ENCODE measurements around the gene PPM1B. TPM values are rescaled to one million over a fixed set of nuclear protein-coding genes. Genes with fewer than 3 reads are reported as not detected.

The PPM1B gene
- total and polyA plus RNA-seq, 2 of the 13 experiments (the other 11 are each of a cell fraction or from before 2014, with no cell fraction given), result 24.4 to 25.0 TPM

DNA sequence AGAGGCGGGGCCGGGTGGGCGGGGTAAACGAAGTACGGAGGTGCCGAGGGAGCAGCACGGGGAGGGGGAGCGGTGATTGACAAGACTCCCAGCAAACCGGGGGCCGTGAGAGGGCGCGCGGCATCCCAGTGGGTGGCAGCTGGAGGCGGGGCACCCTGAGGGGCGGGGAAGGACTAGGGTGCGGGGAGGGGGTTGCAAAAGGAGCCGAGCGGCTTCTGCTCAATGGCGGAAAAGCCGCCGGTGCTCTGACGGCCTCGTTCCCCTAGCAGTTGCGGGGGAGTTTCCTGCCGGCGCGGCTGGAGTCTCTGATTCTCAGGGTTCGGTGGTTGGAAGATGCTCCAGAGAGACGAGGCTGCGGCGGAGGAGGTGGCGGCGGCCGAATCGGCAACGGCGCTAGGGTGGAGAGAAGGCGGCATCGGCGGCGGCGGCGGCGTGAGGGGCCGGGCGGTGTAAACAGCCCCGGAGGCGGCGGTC lies at the start of gene PPM1B (continued):
- TF ChIP-seq, protein P1, sequence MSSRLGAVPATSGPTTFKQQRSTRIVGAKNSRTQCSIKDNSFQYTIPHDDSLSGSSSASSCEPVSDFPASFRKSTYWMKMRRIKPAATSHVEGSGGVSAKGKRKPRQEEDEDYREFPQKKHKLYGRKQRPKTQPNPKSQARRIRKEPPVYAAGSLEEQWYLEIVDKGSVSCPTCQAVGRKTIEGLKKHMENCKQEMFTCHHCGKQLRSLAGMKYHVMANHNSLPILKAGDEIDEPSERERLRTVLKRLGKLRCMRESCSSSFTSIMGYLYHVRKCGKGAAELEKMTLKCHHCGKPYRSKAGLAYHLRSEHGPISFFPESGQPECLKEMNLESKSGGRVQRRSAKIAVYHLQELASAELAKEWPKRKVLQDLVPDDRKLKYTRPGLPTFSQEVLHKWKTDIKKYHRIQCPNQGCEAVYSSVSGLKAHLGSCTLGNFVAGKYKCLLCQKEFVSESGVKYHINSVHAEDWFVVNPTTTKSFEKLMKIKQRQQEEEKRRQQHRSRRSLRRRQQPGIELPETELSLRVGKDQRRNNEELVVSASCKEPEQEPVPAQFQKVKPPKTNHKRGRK (CRISPR knock-in tag; IDR thresholded peaks at IDR 0.05), result no peak
- TF ChIP-seq SAFB2 (CRISPR knock-in tag; IDR thresholded peaks at IDR 0.05; ENCODE audit: borderline replicate concordance, low read depth) (0 out of 2 replicates have a peak, but pooled peaks have one; percentile 33), HOXA5 (CRISPR knock-in tag; IDR thresholded peaks at IDR 0.05) (peak; percentile 22; the same call in 1 of the 2 replicates), ZFP36L1 (CRISPR knock-in tag; IDR thresholded peaks at IDR 0.05) (no peak), ZNF616 (CRISPR knock-in tag; IDR thresholded peaks at IDR 0.05; ENCODE audit: low read depth) (no peak), SP2 (CRISPR knock-in tag; IDR thresholded peaks at IDR 0.05) (peak; percentile 87), DRAP1 (CRISPR knock-in tag; IDR thresholded peaks at IDR 0.05) (peak; percentile 71), MXD1 (CRISPR knock-in tag; IDR thresholded peaks at IDR 0.05) (peak; percentile 70), IKZF4 (CRISPR knock-in tag; IDR thresholded peaks at IDR 0.05; ENCODE audit: borderline replicate concordance, low read depth, not compliant biosample characterization) (peak; percentile 77), KDM4B (CRISPR knock-in tag; IDR thresholded peaks at IDR 0.05) (no peak; the same call in 1 of the 2 replicates), CBX5 (CRISPR knock-in tag; IDR thresholded peaks at IDR 0.05; ENCODE audit: borderline replicate concordance) (0 out of 2 replicates have a peak, but pooled peaks have one; percentile 54), KAT8 (CRISPR knock-in tag; IDR thresholded peaks at IDR 0.05) (peak; percentile 53; the same call in 1 of the 2 replicates), ETV6 (CRISPR knock-in tag; conservative IDR thresholded peaks at IDR 0.05) (peak; percentile 80; the same call in 1 of the 2 replicates), ZNF225 (CRISPR knock-in tag; IDR thresholded peaks at IDR 0.05) (peak; percentile 55; the same call in 1 of the 2 replicates), SP4 (CRISPR knock-in tag; IDR thresholded peaks at IDR 0.05) (peak; percentile 93), ZBTB21 (CRISPR knock-in tag; IDR thresholded peaks at IDR 0.05) (no peak), PHF21A (CRISPR knock-in tag; IDR thresholded peaks at IDR 0.05) (no peak), GFI1 (CRISPR knock-in tag; IDR thresholded peaks at IDR 0.05; ENCODE audit: borderline replicate concordance) (peak; percentile 46; the same call in 1 of the 2 replicates), KDM5B (CRISPR knock-in tag; IDR thresholded peaks at IDR 0.05; ENCODE audit: borderline replicate concordance) (peak; percentile 75), SRY (CRISPR knock-in tag; IDR thresholded peaks at IDR 0.05) (0 out of 2 replicates have a peak, but pooled peaks have one; percentile 82), ZNF12 (CRISPR knock-in tag; IDR thresholded peaks at IDR 0.05) (peak; percentile 68; the same call in 1 of the 2 replicates), SALL1 (CRISPR knock-in tag; IDR thresholded peaks at IDR 0.05) (peak; percentile 79), TBX3 (IDR thresholded peaks at IDR 0.05; ENCODE audit: borderline replicate concordance) (peak; percentile 30; the same call in 1 of the 2 replicates), ZBTB44 (CRISPR knock-in tag; IDR thresholded peaks at IDR 0.05) (peak; percentile 92), SRSF9 (IDR thresholded peaks at IDR 0.05; ENCODE audit: borderline replicate concordance, insufficient read depth, low read depth, low read length, poor library complexity, severe bottlenecking) (no peak), GTF2F1 (IDR thresholded peaks at IDR 0.05; ENCODE audit: low read length) (0 out of 2 replicates have a peak, but pooled peaks have one; percentile 51), KDM2A (CRISPR knock-in tag; IDR thresholded peaks at IDR 0.05; ENCODE audit: borderline replicate concordance, low read depth) (peak; percentile 59), MAFG (CRISPR knock-in tag; IDR thresholded peaks at IDR 0.05) (no peak)
